ENCODE results near the gene CEP112. TPM values are rescaled to one million over a fixed set of nuclear protein-coding genes. Genes with fewer than 3 reads are reported as not detected.

The CEP112 gene
- total RNA-seq, 1 donor from 2014 or later: 5.1 TPM

DNA sequence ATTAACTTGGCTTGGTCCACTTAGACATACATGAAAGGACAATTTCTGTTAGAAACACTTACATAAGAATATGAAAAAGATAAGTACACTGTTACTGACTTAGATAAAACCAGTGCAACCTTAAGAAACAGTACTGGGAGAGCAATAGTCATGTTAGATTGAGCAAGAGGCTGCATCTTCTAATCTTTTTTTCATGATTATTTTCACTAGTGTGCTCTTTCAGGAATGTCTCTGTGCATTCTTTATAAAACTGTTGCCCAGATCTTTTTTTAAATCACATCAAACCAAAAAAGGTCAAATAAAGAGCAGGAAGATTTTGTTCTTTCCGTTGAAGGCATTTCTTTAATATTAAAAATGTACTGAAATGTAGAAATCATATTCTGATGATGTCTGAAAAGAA is 529.7 kb downstream of the CEP112 start:
- intact Hi-C loops (cut with micrococcal nuclease): no loop called here

DNA sequence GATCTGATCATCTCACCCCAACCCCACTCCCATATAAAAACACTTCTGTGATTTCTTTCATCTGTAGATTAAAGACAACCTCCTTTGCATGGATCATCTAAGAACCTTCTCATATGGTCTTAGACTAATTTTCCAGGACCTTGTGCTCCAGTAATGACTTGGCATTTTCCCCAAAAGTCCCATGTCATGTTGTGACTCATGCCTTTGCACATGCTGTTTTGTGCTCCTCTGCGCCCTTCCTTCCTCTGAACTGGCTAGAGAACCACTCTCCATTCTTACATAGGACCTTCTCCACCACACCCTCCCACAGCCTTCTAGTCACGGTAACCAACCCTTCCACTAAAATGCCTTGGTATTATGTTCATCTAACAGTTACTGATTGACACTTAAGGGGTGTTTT is 531.0 kb downstream of the CEP112 start:
- intact Hi-C loops (cut with micrococcal nuclease): no loop called here

DNA sequence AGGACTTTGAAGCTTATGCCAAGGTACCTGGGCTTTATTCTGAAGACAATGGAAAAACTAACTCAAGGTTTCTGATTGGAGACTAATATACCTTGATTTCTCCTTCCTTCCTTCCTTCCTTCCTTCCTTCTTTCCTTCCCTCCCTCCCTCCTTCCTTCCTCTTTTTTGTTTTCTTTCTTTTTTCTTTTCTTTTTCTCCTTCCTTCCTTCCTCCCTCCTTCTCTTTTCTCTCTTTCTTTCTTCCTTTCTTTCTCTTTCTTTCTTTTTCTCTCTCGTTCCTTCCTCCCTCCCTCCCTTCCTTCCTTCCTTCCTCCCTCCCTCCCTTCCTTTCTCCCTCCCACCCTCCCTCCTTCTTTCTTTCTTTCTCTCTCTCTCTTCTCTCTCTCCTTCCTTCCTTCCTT is 531.9 kb downstream of the CEP112 start:
- intact Hi-C loops (cut with micrococcal nuclease): no loop called here

DNA sequence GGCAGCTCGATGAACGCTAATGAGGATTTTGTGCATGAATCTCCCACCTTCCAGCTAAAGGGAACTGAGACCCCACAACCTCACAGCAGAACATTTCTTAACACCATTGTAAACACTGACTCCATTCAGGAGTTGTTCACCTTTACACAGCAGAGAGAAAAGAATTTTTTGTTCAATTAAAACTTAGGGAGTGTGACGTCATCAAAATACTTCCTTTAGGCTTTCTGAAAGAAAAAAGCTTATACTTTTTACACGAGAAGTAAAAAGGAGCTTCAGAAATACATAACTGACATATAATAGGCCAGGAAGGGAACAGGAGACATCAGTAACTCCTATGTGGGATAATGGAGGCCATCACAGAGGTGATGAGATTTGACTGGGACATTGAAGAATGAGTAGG is 532.4 kb downstream of the CEP112 start:
- intact Hi-C loops (cut with micrococcal nuclease): no loop called here

DNA sequence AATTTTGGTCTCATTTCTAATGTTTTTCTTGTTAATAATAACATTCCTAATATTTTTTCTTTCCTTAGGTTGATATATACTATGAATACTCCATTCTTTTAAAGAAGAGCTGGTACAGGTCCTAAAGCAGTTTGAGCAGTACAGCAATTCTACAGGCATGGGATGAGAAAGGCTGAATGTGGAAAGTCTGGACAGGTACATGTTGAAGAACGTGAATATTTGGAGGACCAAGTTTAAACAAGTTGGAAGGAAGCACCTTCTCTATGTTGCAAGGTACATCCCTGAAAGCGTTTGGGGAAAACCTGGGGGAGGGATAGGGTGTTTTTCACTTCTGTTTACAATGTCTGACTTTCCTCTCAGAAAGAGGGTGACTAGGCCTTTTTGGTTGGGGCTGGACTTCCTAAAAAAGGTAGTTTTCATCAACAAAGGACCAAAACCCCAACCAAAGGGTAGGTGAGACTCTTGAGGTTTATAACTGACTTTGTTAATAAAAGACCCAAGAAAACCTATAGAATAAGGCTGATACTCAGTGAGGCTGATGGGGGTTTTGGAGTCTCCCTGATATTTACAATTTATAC is 534.6 kb downstream of the CEP112 start:
- intact Hi-C loops (cut with micrococcal nuclease): no loop called here

DNA sequence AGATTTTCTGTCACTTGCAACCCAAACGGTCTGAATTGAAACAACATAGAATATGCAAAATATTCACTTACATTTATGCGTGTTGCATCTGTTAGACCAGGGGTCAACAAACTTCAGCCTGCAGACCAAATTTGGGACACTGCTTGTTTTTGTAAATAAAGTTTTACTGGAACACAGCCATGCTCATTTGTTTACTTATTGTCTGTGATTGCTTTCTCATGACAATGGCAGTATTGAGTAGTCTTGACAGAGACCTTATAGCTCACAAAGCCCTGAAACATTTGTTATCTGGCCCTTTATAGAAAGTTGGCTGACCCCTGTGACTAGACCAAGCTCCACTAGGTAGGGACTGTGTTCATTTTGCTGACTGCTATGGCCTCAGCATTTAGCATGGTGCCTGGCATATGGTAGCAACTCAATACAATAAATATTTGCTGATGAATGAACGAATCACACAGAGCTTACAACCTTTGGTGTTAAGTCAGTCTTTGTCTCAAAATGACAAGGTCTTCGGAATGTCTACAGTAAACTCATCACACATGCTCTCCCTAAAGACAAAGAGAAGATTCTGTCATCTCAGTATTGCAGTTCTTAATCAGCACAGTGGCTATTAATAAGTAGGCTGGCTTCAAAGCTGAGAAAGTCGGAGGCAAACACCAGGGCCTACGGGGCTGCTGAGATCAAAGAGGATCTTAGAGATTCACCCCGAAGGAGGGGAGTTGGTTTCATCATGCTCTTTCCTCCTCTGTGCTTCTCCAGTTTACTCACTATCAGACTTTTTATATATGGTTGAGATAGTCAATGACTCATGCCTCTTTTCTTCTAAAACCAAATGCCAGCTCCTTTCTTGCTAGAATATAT is 535.3 kb downstream of the CEP112 start:
- intact Hi-C loops (cut with micrococcal nuclease): no loop called here

DNA sequence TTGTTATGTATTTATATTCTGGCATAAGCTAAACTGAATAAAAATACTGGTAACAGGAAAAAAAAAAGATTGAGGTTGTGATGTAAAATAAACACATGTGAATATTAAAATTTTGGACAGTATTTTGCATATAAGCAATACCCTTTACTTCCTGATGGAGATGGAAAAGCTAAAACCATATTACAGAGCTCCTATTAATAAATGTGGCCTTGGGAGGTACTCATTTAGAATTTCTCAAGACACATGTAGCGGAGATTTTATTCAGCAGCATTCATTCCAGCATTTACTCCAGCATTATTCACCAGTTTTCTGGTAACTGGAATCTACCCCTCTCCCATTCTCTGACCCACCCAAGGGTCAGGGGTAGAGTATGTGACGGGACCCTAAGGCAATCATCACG is 536.2 kb downstream of the CEP112 start:
- intact Hi-C loops (cut with micrococcal nuclease): no loop called here

DNA sequence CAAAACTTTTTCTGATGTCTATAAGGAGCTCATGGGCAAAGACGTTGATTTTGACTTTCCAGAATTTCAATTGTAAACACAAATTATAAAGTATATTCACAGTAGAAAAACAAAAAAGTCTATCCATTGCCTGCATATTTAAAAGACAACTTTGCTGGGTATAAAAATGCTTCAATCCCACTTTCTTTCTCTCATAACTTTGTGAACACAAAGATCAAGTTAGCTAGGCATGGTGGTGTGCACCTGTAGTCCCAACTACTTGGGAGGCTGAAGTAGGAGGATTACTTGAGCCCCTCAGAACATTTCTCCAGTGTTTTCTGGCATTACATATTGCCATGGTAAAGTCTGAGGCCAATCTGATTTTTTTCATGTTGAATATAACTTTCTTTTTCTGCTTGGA is 547.4 kb downstream of the CEP112 start:
- intact Hi-C loops (cut with micrococcal nuclease): no loop called here

DNA sequence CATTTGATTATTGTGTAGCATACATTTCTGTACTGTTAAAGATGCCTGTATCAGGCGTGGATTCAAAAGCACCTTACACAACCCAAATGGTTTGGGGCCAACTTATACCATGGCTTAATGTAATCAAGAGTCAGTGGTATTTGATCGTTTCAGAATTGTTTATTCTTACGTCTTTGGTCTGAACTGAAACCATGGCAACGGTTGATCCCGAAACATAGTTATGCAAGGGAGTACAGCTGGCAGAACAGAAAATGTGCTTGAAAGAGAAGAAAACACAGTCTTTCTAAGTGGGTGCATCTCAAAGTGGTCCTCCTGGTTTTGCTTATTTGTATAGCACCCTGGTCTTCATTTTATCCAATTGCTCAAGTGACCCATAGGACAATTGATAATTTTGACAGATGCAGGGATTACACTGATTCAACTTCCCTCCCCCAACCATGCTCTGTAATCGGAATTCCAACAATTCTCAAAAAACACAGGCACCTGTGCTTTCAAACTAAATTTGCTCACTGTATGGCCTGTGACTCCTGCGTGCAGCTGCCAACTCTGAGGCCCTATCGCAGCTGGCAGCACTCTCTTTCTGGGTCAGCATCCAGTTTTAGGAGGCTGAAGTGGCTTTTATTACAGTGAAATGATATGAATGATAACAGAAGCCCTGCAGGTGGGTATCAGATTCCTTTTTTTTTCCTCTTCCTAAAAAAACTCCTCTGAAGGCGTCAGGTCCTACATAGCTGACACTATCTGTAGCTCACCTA is 553.5 kb downstream of the CEP112 start:
- intact Hi-C loops (cut with micrococcal nuclease): no loop called here

DNA sequence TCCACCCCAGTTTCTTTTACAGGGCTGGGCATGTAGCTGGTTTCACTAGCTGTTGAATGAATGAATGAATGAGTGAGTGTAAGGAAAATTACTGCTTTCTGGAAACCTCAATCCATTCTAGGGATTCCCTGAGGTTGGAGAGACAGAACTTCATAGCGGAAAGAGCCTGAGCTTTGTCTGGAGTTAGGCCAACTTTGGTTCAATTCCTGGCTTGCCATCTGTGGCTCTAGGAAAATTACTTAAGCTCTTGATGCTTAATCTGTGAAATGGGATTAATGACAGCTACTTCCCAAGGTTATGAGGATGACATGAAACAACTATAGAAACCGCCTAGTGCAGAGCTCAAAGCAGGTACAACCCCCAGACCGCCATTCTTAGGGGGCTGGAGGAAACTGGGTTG is 554.1 kb downstream of the CEP112 start:
- intact Hi-C loops (cut with micrococcal nuclease): no loop called here

DNA sequence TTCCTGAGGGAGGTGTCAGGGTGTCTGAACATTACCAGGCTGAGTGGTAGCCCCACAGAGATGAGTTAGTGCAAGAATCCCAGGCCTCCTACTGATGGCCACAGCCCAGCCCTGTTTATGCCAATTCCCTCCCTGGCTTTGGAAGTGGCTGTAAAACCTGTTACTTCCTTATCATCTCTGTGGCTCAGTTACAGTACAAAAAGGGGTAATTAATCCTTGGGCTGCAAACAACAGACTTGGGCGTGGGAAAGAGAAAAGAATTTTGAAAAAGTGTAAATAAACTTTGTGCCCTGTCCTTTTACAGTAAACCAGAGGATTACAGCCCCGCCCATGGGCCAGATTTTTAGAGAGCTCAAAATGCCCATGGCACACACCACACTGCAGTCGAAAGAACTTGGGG is 557.4 kb downstream of the CEP112 start:
- intact Hi-C loops (cut with micrococcal nuclease): no loop called here

DNA sequence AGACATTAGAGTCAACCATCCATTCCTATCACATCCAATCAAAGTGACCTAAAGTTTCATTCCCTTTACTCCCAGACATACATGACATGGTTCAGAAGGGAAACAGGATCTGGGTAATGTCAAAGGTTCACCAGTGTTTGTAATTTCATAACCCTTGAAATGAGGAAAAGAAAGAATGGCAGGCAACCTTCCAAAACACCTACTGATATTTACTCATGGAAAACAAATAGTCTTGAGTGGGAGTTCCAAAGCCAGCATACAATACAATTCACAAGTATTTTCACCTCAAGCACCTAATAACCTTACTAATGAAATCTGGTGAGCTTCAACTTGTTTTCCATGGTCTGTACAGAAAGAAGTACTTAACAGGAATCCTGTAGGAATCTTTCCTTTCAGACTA is 557.9 kb downstream of the CEP112 start:
- intact Hi-C loops (cut with micrococcal nuclease): no loop called here

DNA sequence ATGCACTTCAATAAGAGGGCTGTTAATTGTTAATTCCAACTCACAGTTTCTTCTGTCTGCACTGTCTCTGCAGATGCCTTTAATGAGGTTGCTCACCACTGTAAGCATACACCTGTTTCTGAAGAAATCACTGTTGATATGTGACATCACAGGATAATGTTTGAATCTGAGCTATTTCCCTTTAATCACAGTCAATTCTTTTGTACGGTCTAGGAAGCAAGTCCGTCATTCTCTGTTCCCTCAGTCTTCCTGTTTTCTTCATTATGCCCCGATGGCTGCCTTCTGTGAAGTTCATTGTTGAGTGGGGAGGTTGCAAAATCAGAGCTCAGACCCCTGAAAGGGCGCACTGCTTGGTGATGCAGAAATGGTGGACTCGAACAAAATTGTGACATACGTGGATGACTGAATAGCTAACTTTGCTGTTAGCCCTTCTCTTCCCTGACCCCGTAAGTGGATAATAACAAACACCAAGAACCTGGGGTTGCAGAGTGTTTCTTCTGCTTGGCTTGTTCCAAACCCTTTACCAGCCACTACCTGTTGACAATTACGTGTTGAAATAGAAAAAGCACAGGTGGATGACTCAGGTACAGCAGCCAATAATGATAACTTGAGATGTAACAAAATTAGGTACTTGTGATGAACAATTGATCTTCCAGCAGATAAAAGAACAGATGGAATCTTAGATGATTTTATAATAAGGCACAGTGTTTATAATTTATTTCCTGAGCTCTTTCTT is 558.6 kb downstream of the CEP112 start:
- intact Hi-C loops (cut with micrococcal nuclease): no loop called here

DNA sequence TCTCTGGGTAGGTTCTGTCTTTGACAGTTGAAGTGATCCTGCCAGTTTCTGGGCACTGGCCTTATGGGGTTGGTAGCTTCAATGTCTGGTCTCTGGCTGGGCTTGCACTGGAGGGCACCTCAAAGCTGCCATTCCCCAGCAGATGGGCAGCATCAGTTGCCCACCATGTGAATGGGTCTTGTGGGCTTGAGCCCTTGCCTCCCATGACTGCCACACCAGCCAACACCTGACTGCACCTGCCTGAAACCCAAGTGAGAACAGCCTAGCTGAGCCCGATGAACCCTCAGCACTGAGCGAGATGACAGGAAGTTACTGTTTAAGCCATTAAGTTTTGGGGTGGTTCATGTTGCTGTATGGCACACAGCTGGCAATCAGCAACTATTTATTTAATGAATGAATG is 561.4 kb downstream of the CEP112 start:
- intact Hi-C loops (cut with micrococcal nuclease): no loop called here

DNA sequence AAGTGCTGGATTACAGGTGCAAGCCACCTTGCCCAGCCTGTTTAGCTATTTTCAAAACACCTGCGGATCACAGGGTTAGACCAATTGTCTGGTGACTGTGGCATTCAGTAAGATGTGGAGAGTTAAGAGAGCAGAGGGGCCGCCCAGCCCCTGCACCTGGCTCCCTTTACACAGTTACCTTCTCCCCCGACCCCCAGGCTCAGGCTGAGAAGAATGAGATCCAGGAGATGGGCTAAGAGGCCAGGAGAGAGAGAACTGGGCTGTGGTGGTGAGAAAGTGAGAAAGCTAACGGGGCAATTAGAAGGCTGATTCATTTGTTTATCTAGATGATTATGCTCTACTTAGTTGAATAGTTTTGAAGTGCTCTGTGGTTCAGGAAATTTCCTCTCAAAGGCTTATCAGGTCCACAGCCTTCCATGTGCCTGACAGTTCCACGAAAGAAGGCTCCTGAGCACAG is 562.7 kb downstream of the CEP112 start:
- intact Hi-C loops (cut with micrococcal nuclease): no loop called here

DNA sequence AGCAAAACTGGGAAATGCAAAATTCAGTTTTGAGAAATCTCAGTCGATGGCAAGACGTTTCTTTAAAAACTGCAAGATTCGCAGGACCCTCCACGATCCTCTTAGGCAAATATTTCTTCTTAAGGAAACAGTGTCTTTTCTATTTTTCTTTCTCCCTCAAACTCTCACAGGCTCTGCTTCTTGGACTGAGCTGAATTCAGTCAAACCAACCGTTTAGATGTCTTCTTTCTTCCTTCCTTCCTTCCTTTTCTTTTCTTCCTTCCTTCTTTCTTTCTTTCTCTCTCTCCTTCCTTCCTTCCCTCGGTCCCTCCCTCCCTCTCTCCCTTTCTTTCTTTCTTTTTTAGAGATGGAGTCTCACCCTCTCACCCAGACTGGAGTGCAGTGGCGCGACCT is 563.3 kb downstream of the CEP112 start:
- intact Hi-C loops (cut with micrococcal nuclease): no loop called here

DNA sequence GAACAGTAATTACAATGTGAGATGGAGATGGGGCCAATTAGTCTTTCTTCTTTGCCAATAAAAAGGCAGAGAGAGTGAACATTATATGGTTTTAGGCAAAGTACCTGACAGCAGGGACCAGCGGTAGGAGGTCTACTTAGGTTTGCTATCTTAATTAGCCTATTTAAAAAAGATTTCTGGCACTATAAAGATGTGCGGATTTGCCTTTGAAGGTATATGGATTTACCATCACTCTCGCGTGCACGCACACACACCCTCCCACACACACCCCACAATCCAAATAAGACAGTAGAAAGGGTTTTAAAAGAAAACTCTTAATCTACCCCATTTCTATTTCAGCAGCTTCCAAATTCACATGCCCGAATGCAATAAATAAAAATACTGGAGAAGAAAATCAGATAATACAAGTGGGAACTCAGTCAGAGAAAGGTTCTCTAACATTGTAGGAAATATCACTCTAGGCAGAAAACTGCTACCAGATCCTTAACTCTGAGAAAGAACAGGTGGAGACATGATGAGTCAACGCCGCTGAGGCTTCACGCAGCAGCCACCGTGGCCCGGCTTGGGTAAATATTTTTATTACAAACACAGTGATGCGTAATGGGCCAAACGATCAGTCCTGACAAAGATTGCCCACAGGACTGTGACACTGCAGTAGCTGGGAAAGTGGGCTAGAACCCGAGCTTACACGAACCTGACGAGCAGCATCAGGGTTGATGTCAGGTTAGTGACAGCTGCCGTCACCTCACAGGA is 563.9 kb downstream of the CEP112 start:
- intact Hi-C loops (cut with micrococcal nuclease): no loop called here

DNA sequence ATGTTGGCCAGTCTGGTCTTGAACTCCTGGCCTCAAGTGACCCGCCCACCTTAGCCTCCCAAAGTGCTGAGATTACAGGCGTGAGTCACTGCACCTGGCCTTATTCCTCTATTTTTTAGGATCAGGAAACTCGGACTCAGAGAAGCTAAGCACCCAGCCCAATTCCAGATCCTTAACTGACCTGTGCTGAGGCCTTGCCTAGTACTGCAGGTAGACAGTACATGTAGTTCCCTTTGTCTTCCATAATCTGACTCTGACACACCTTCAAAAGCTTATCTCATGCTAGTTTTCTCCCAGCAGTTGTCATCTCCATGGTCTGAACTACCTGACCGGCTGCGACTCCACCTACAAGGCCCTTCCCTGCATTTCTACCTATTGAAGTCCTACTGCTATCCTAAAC is 564.8 kb downstream of the CEP112 start:
- intact Hi-C loops (cut with micrococcal nuclease): no loop called here

DNA sequence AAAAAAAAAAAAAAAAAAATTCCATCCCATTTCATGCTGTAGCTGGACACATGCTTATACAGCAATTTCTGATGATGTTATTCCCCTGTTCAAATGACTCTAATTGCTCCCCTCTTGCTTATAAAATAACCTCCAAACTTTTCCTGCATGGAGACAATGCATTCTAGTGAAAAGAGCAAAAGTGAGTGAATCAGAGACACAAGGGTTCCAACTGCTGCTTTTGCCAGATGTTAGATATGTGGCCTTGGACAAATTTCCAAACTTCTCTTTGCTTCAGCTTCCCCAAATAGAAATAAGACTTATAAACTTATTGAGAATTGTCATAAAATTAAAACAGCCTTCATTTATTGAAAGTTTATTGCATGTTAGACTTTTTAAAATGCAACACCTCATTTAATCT is 565.5 kb downstream of the CEP112 start:
- intact Hi-C loops (cut with micrococcal nuclease): no loop called here

DNA sequence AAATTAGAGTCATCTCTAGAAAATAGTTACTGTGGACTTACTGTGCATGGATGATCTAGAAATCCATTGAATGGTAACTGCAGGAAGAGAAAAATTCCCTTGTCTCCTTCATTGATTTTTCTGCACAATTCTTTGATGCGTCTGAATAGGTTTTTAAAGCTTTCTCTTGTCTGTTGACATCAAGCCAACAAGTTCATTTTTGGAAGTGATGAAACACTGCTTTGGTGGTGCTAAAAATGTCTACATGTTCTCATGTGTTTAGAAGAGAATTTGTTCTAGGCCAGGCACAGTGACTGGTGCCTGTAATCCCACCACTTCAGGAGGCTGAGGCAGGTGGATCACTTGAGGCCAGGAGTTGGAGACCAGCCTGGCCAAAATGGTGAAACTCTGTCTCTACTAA is 573.4 kb downstream of the CEP112 start:
- intact Hi-C loops (cut with micrococcal nuclease): no loop called here

DNA sequence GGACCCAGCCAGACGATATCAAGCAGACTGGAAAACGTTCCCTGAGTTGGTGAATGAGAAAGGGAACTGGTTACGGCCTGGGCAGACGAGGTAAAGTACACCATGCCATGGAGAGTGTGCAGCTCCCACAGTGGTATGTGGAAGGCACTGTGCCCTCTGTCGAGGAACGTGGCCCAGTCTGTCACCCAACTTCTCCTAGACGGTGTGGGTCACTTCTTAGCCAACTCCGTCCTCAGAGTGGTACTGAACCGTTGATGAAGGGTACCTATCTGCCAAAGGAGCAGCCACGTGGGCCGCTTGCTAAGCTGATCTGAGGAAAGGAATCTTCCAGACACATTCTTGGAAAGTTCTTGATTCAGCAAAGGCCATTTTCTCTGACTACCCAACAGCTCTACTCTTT is 574.4 kb downstream of the CEP112 start:
- intact Hi-C loops (cut with micrococcal nuclease): no loop called here
